HG03066 (cell line): ENCODE measurements around the gene UVSSA.
"Not testable (repeated sequence)": the region's sequence is repeated elsewhere in the genome, so short reads cannot be mapped to it uniquely, and the experiment has no call there.

Experiments used
- ATAC-seq: cut with Tn5 transposase; IDR thresholded peaks from one replicate; pipeline ENCODE4 v1.9.1; 2021; ENCODE audit warnings: low read depth; ENCODE audit not compliant: unreplicated experiment

UVSSA gene

GRCh38 chr4:1414831-1415680 lies 68.0 kb downstream of the UVSSA start:
- no peak for ATAC-seq

- no peak for ATAC-seq
Observed at GRCh38 chr4:1415681-1415981, 68.6 kb downstream of the UVSSA start.

GRCh38 chr4:1416051-1416947 lies 69.3 kb downstream of the UVSSA start:
- no peak for ATAC-seq

GRCh38 chr4:1416948-1417260 lies 69.9 kb downstream of the UVSSA start:
- ATAC-seq = no peak

GRCh38 chr4:1417522-1418390 lies 70.7 kb downstream of the UVSSA start:
- ATAC-seq = no peak

GRCh38 chr4:1418494-1419285 lies 71.7 kb downstream of the UVSSA start:
- no peak for ATAC-seq

GRCh38 chr4:1419708-1420107 lies 72.7 kb downstream of the UVSSA start:
- ATAC-seq = no peak

- ATAC-seq = no peak
Observed at GRCh38 chr4:1421657-1422056, 74.6 kb downstream of the UVSSA start.

- no peak for ATAC-seq
Observed at GRCh38 chr4:1427010-1427409, 80.0 kb downstream of the UVSSA start.

- not testable (repeated sequence) for ATAC-seq
Observed at GRCh38 chr4:1443688-1444172, 96.7 kb downstream of the UVSSA start.
